Left lobe of liver (tissue), 2 donors: Measurements from ENCODE around the gene SORCS2. TPM values are rescaled to one million over a fixed set of nuclear protein-coding genes. Genes with fewer than 3 reads are reported as not detected.
"Not testable (repeated sequence)": the region's sequence is repeated elsewhere in the genome, so short reads cannot be mapped to it uniquely, and the experiment has no call there.

Experiments used
- ATAC-seq: fragments of 200-7000 bp; cut with Tn5 transposase; one replicate; pipeline ENCODE4 v1.9.1; 2020; ENCODE audit warnings: mild to moderate bottlenecking, moderate library complexity
- DNase-seq: peaks from one replicate; pipeline ENCODE4 v3.0.0-alpha.2; 2020; ENCODE audit warnings: low spot score
- total RNA-seq: library from RNA; stranded (reverse); gene quantifications from one replicate; pipeline ENCODE4 v1.2.1, GENCODE V29; 2021
- donor health status: DM: no; HTN: no; CAD: no; lungs with moderate emphysema.
- donor health status: DM: no; HTN: yes; CAD: no.

Gene SORCS2
- total RNA-seq, 1 donor from 2014 or later: 0.35 TPM

GRCh38 chr4:7582313-7583097, 390.2 kb downstream of the SORCS2 start:
- no peak for DNase-seq
- no peak for ATAC-seq

GRCh38 chr4:7584098-7584497, 391.8 kb downstream of the SORCS2 start:
- ATAC-seq (no peak), DNase-seq (no peak)

- no peak for ATAC-seq
- DNase-seq: no peak
Measured at GRCh38 chr4:7584606-7585159, 392.3 kb downstream of the SORCS2 start.

- ATAC-seq (no peak), DNase-seq (no peak)
Measured at GRCh38 chr4:7585768-7586167, 393.4 kb downstream of the SORCS2 start.

- ATAC-seq: no peak
- no peak for DNase-seq
Measured at GRCh38 chr4:7587433-7588405, 395.4 kb downstream of the SORCS2 start.

GRCh38 chr4:7590189-7590588, 397.9 kb downstream of the SORCS2 start:
- ATAC-seq: no peak
- DNase-seq: no peak

GRCh38 chr4:7590899-7591298, 398.6 kb downstream of the SORCS2 start:
- no peak for ATAC-seq
- no peak for DNase-seq

GRCh38 chr4:7591409-7592053, 399.2 kb downstream of the SORCS2 start:
- DNase-seq: no peak
- ATAC-seq: no peak

- DNase-seq: no peak
Measured at GRCh38 chr4:7593646-7594412, 401.5 kb downstream of the SORCS2 start.

GRCh38 chr4:7595934-7596461, 403.7 kb downstream of the SORCS2 start:
- ATAC-seq: no peak
- DNase-seq: no peak

More at GRCh38 chr4:7593646-7594412, 401.5 kb downstream of the SORCS2 start:
- no peak for ATAC-seq

- DNase-seq (no peak), ATAC-seq (no peak)
Measured at GRCh38 chr4:7596918-7597606, 404.7 kb downstream of the SORCS2 start.

- no peak for DNase-seq
Measured at GRCh38 chr4:7598939-7599790, 406.8 kb downstream of the SORCS2 start.

GRCh38 chr4:7600247-7600646, 407.9 kb downstream of the SORCS2 start:
- ATAC-seq: no peak
- no peak for DNase-seq

More at GRCh38 chr4:7598939-7599790, 406.8 kb downstream of the SORCS2 start:
- ATAC-seq: no peak

- DNase-seq, ATAC-seq: not testable (repeated sequence)
Measured at GRCh38 chr4:7602166-7602565, 409.8 kb downstream of the SORCS2 start.

- DNase-seq (no peak), ATAC-seq (no peak)
Measured at GRCh38 chr4:7607156-7607910, 415.0 kb downstream of the SORCS2 start.

GRCh38 chr4:7608046-7608445, 415.7 kb downstream of the SORCS2 start:
- DNase-seq (no peak), ATAC-seq (peak; percentile 36)

- DNase-seq (no peak), ATAC-seq (no peak)
Measured at GRCh38 chr4:7609316-7609715, 417.0 kb downstream of the SORCS2 start.
